22Rv1 (cell line): ENCODE data around the gene NAE1.

ENCODE experiments used
- ZFX ChIP-seq: fragments of 450-650 bp; IDR thresholded peaks from 2 replicates; pipeline ENCODE4 v1.6.1; 2017; ENCODE audit warnings: antibody characterized with exemption, borderline replicate concordance
- TF ChIP-seq, protein P1 (sequence below): fragments of 450-650 bp; IDR thresholded peaks from 2 replicates; pipeline ENCODE4 v1.5.1; 2017; ENCODE audit warnings: mild to moderate bottlenecking

DNA sequence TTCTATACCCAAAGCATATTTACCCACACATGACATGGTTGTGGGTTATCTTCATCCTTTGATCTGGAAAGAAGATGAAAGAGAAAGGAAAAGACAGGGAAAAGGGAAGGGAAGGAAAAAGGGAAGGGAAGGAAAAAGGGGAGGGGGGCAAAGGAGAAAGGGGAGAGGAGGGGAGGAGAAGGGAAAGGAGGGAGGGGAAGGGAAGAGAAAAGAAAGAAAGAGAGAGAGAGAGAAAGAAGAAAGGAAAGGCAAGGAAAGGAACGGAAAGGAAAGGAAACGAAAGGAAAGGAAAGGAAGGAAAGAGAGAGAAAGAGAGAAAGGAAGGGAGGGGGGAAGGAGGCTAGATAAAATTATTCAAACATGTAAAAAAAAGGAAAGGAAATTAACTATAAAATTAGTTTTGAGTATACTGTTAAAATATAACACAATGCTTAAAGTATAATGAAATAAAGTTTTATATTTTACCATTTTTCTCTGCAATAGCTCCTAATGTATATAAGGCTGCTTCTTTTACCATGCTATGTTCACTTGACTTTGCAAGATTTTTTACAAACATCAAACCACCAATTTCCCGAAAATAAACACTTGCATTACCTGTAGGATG, 40.5 kb downstream of the NAE1 start:
- TF ChIP-seq, protein P1, sequence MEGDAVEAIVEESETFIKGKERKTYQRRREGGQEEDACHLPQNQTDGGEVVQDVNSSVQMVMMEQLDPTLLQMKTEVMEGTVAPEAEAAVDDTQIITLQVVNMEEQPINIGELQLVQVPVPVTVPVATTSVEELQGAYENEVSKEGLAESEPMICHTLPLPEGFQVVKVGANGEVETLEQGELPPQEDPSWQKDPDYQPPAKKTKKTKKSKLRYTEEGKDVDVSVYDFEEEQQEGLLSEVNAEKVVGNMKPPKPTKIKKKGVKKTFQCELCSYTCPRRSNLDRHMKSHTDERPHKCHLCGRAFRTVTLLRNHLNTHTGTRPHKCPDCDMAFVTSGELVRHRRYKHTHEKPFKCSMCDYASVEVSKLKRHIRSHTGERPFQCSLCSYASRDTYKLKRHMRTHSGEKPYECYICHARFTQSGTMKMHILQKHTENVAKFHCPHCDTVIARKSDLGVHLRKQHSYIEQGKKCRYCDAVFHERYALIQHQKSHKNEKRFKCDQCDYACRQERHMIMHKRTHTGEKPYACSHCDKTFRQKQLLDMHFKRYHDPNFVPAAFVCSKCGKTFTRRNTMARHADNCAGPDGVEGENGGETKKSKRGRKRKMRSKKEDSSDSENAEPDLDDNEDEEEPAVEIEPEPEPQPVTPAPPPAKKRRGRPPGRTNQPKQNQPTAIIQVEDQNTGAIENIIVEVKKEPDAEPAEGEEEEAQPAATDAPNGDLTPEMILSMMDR, result no peak
- no peak for TF ChIP-seq ZFX
